H1 (cell line): ENCODE measurements around the gene MBD4. TPM values are rescaled to one million over a fixed set of nuclear protein-coding genes. Genes with fewer than 3 reads are reported as not detected.

ENCODE experiments used
- CTCF ChIA-PET: fragments of 300-600 bp; sonication (Branson Sonifier 250); formaldehyde crosslinking; loops from one replicate; lab custom pipeline; 2021; ENCODE audit not compliant: partially characterized antibody; lab: Charles Lee
- POLR2A ChIA-PET: fragments of 300-600 bp; sonication (Branson Sonifier 250); formaldehyde crosslinking; loops from one replicate; lab custom pipeline; 2021; ENCODE audit warnings: inconsistent platforms; ENCODE audit not compliant: partially characterized antibody; lab: Charles Lee
- DNase-seq, 2 experiments: peaks; one replicate each; pipeline versions ENCODE4 v3.0.0 to v3.0.0-alpha.2; 2010 to 2022; ENCODE audit warnings: low spot score in 2 of 2, low read depth in 1 of 2, mixed read lengths in 1 of 2
- FAIRE-seq: peaks from 2 replicates; lab custom pipeline; 2011; peaks lifted over from hg19 to GRCh38; lab: Jason Lieb, UNC
- H2AFZ ChIP-seq: 2 replicates; pipeline ENCODE4 v1.8.1; 2012; ENCODE audit warnings: low read length, inconsistent platforms
- H2AK5ac ChIP-seq: 2 replicates; pipeline ENCODE4 v1.6.1; 2013; ENCODE audit warnings: low read depth, low read length
- H2BK120ac ChIP-seq: replicated peaks from 2 replicates; pipeline ENCODE3; 2013; ENCODE audit warnings: low read depth, low read length, inconsistent platforms
- H2BK12ac ChIP-seq: 2 replicates; pipeline ENCODE4 v1.6.1; 2013; ENCODE audit warnings: low read depth, low read length
- H2BK15ac ChIP-seq: 2 replicates; pipeline ENCODE4 v1.6.1; 2013; ENCODE audit warnings: low read length
- H2BK20ac ChIP-seq: 2 replicates; pipeline ENCODE4 v1.6.1; 2013; ENCODE audit warnings: low read length
- H2BK5ac ChIP-seq: 2 replicates; pipeline ENCODE4 v1.6.1; 2013; ENCODE audit warnings: low read depth, low read length
- H3K14ac ChIP-seq: 2 replicates; pipeline ENCODE4 v1.6.1; 2013; ENCODE audit warnings: inconsistent platforms; ENCODE audit not compliant: insufficient read length
- H3K18ac ChIP-seq: 2 replicates; pipeline ENCODE4 v1.6.1; 2013; ENCODE audit warnings: low read length; ENCODE audit errors: extremely low read depth
- H3K23ac ChIP-seq: 2 replicates; pipeline ENCODE4 v1.6.1; 2013; ENCODE audit warnings: inconsistent platforms; ENCODE audit not compliant: insufficient read length
- H3K23me2 ChIP-seq: 2 replicates; pipeline ENCODE4 v1.6.1; 2013; ENCODE audit warnings: low read depth, low read length
- H3K27ac ChIP-seq: 2 replicates; pipeline ENCODE4 v1.6.1; 2011; ENCODE audit warnings: low read depth, low read length, inconsistent platforms
- H3K27me3 ChIP-seq, 4 experiments: replicated peaks in 1 of 4; 1 replicate in 1 of 4; 2 replicates in 3 of 4; pipeline versions ENCODE4 v1.6.1 to v1.8.1; 2011 to 2013; ENCODE audit warnings: low read length in 3 of 4, mild to moderate bottlenecking in 3 of 4, inconsistent platforms in 2 of 4, mixed read lengths in 2 of 4, moderate library complexity in 1 of 4; ENCODE audit not compliant: control insufficient read depth in 3 of 4, insufficient read depth in 3 of 4; ENCODE audit errors: extremely low read depth in 1 of 4
- H3K36me3 ChIP-seq, 4 experiments: 2 replicates each; pipeline versions ENCODE4 v1.6.1 to v1.8.1; 2011 to 2013; ENCODE audit warnings: mild to moderate bottlenecking in 4 of 4, low read length in 3 of 4, moderate library complexity in 2 of 4, control low read depth in 1 of 4, inconsistent platforms in 1 of 4; ENCODE audit not compliant: insufficient read depth in 4 of 4, control insufficient read depth in 2 of 4
- H3K4ac ChIP-seq: replicated peaks from 2 replicates; pipeline ENCODE3; 2013; ENCODE audit warnings: low read length, low read depth, mixed read lengths, inconsistent platforms; ENCODE audit not compliant: insufficient read length
- H3K4me1 ChIP-seq, 4 experiments: replicated peaks in 1 of 4; 1 replicate in 1 of 4; 2 replicates in 3 of 4; pipeline versions ENCODE4 v1.6.1 to v1.8.1; 2011 to 2013; ENCODE audit warnings: low read length in 3 of 4, inconsistent platforms in 2 of 4, mixed read lengths in 1 of 4; ENCODE audit not compliant: insufficient read depth in 4 of 4, control insufficient read depth in 3 of 4
- H3K4me2 ChIP-seq, 2 experiments: 2 replicates each; pipeline versions ENCODE4 v1.6.1 to v1.8.1; 2011 to 2013; ENCODE audit warnings: low read depth in 2 of 2, low read length in 2 of 2, control low read depth in 1 of 2, inconsistent platforms in 1 of 2, mild to moderate bottlenecking in 1 of 2; ENCODE audit not compliant: insufficient read depth in 1 of 2
- H3K4me3 ChIP-seq, 4 experiments: fragments of 200-600, 300-600 bp in 1 of 4; sonication (generic), shearing (Covaris generic), sonication (Bioruptor Twin) in 1 of 4; 2 replicates each; pipeline versions ENCODE4 v1.5.1 to v1.8.1; 2011 to 2016; ENCODE audit warnings: low read length in 4 of 4, low read depth in 3 of 4, control low read depth in 2 of 4, inconsistent platforms in 2 of 4, mild to moderate bottlenecking in 2 of 4, mixed read lengths in 1 of 4, moderate library complexity in 1 of 4; ENCODE audit not compliant: insufficient read depth in 2 of 4; ENCODE audit errors: extremely low read depth in 1 of 4
- H3K56ac ChIP-seq: replicated peaks from 2 replicates; pipeline ENCODE3; 2013; ENCODE audit warnings: low read depth, mild to moderate bottlenecking, mixed read lengths, low read length, inconsistent platforms; ENCODE audit not compliant: insufficient read length
- H3K79me1 ChIP-seq: 2 replicates; pipeline ENCODE4 v1.6.1; 2013; ENCODE audit warnings: low read depth, low read length, control low read depth
- H3K79me2 ChIP-seq, 2 experiments: 2 replicates each; pipeline versions ENCODE4 v1.6.1 to v1.8.1; 2012 to 2013; ENCODE audit warnings: low read length in 2 of 2, mild to moderate bottlenecking in 2 of 2, inconsistent platforms in 1 of 2; ENCODE audit not compliant: insufficient read depth in 2 of 2, control insufficient read depth in 1 of 2
- H3K9ac ChIP-seq, 4 experiments: replicated peaks in 1 of 4; 1 replicate in 1 of 4; 2 replicates in 3 of 4; pipeline versions ENCODE4 v1.6.1 to v1.8.1; 2011 to 2013; ENCODE audit warnings: low read depth in 3 of 4, low read length in 3 of 4, control low read depth in 2 of 4, mild to moderate bottlenecking in 2 of 4, moderate library complexity in 2 of 4, inconsistent platforms in 1 of 4; ENCODE audit errors: extremely low read depth in 1 of 4
- H3K9me3 ChIP-seq, 2 experiments: 2 replicates each; pipeline versions ENCODE4 v1.6.1 to v1.8.1; 2012 to 2013; ENCODE audit warnings: mild to moderate bottlenecking in 2 of 2, moderate library complexity in 2 of 2, control low read depth in 1 of 2, inconsistent platforms in 1 of 2, low read depth in 1 of 2, low read length in 1 of 2, mixed read lengths in 1 of 2; ENCODE audit not compliant: insufficient read depth in 2 of 2
- H4K20me1 ChIP-seq, 2 experiments: replicated peaks in 1 of 2; 2 replicates each; pipeline versions ENCODE3 to v1.8.1; 2011 to 2013; ENCODE audit warnings: inconsistent platforms in 2 of 2, low read length in 2 of 2, mild to moderate bottlenecking in 1 of 2; ENCODE audit not compliant: insufficient read depth in 2 of 2, control insufficient read depth in 1 of 2
- H4K5ac ChIP-seq: 2 replicates; pipeline ENCODE4 v1.6.1; 2013; ENCODE audit warnings: low read length, low read depth, mixed read lengths, inconsistent platforms; ENCODE audit not compliant: insufficient read length
- H4K8ac ChIP-seq: 2 replicates; pipeline ENCODE4 v1.8.0; 2013; ENCODE audit warnings: mild to moderate bottlenecking, moderate library complexity, low read length, inconsistent platforms; ENCODE audit not compliant: insufficient read depth; ENCODE audit errors: extremely low read depth
- H4K91ac ChIP-seq: replicated peaks from 2 replicates; pipeline ENCODE3; 2013; ENCODE audit warnings: low read length, mixed read lengths, inconsistent platforms; ENCODE audit not compliant: insufficient read length
- BCL11A ChIP-seq, 2 experiments: IDR thresholded peaks; one replicate each; pipeline ENCODE4 v1.6.1; 2011; ENCODE audit warnings: low read depth in 2 of 2, low read length in 2 of 2, mild to moderate bottlenecking in 2 of 2
- CBX5 ChIP-seq: fragments of 300-800, 300-1000 bp; sonication (generic); IDR thresholded peaks from 2 replicates; pipeline ENCODE4 v1.7.1; 2016; ENCODE audit warnings: antibody characterized with exemption, low read length, low read depth
- CBX8 ChIP-seq: fragments of 300-800, 300-1000 bp; sonication (generic); IDR thresholded peaks from 2 replicates; pipeline ENCODE4 v1.7.1; 2016; ENCODE audit warnings: low read depth, low read length, borderline replicate concordance
- CEBPB ChIP-seq: IDR thresholded peaks from 2 replicates; pipeline ENCODE4 v1.6.1; 2012; ENCODE audit warnings: low read depth, low read length
- EZH2 ChIP-seq: fragments of 200-600 bp; sonication (generic); IDR thresholded peaks from 2 replicates; pipeline ENCODE4 v1.7.1; 2012; ENCODE audit warnings: low read depth, mild to moderate bottlenecking, moderate library complexity, low read length, inconsistent platforms; ENCODE audit not compliant: severe bottlenecking
- KDM1A ChIP-seq: fragments of 200-600, 300-600 bp; sonication (generic); IDR thresholded peaks from 2 replicates; pipeline ENCODE4 v1.7.1; 2016; ENCODE audit warnings: mild to moderate bottlenecking, low read length, borderline replicate concordance
- RXRA ChIP-seq: IDR thresholded peaks from 2 replicates; pipeline ENCODE4 v1.6.1; 2011; ENCODE audit warnings: low read depth, mild to moderate bottlenecking, low read length, moderate library complexity; ENCODE audit not compliant: insufficient read depth
- SP1 ChIP-seq: IDR thresholded peaks from 2 replicates; pipeline ENCODE4 v1.6.1; 2011; ENCODE audit warnings: low read depth, low read length
- SP2 ChIP-seq: IDR thresholded peaks from 2 replicates; pipeline ENCODE4 v1.6.1; 2012; ENCODE audit warnings: mild to moderate bottlenecking, low read length, inconsistent platforms
- SRF ChIP-seq: IDR thresholded peaks from 2 replicates; pipeline ENCODE4 v1.6.1; 2011; ENCODE audit warnings: mild to moderate bottlenecking, low read depth, low read length, moderate library complexity
- TCF12 ChIP-seq: IDR thresholded peaks from 2 replicates; pipeline ENCODE4 v1.6.1; 2011; ENCODE audit warnings: low read depth, mild to moderate bottlenecking, low read length
- WGBS, 2 experiments: shearing (Covaris generic) in 1 of 2; methylation state at CpG; one replicate each; pipeline versions ENCODE4 v1.1.6 to v1.1.7; 2013 to 2015; ENCODE audit warnings: low lambda C conversion rate in 2 of 2, mixed read lengths in 2 of 2, inconsistent platforms in 1 of 2, low coverage in 1 of 2, missing lambda C conversion rate in 1 of 2; ENCODE audit not compliant: insufficient replicate concordance in 2 of 2, insufficient coverage in 1 of 2, insufficient read length in 1 of 2; ENCODE audit errors: extremely low coverage in 1 of 2, missing lambda C conversion rate in 1 of 2; 5-methylcytosine and 5-hydroxymethylcytosine counted together
- polyA plus RNA-seq, 7 experiments: library from polyadenylated mRNA; depleted of rRNA in 3 of 7; stranded (reverse) in 5 of 7; unstranded in 2 of 7; fragments of >200 nt in 5 of 7; fragments of 200-250 nt in 2 of 7; gene quantifications; 1 replicate in 5 of 7; 2 replicates in 1 of 7; 4 replicates in 1 of 7; pipeline versions ENCODE4 v1.2.1 to v1.2.3, GENCODE V29; 2011 to 2013; ENCODE audit warnings: missing spikeins in 2 of 7, mixed read lengths in 2 of 7
- total RNA-seq: library from RNA; stranded (reverse); fragmentation: NEBNext Ultra II Directional; extraction: Animal tissue kit (Norgen Biotek cat#: 25700); gene quantifications from 2 replicates; pipeline ENCODE4 v1.2.1, GENCODE V29; 2021
- TF ChIP-seq, protein P1 (sequence below), 3 experiments: IDR thresholded peaks; 1 replicate in 2 of 3; 2 replicates in 1 of 3; pipeline versions ENCODE4 v1.5.1 to v1.6.1; 2011; ENCODE audit warnings: low read length in 3 of 3, mild to moderate bottlenecking in 3 of 3, inconsistent platforms in 2 of 3, low read depth in 1 of 3, moderate library complexity in 1 of 3; ENCODE audit not compliant: insufficient read depth in 1 of 3; ENCODE audit errors: control extremely low read depth in 1 of 3

Gene MBD4
- total and polyA plus RNA-seq, 2 of the 8 experiments (the other 6 are each of a cell fraction or from before 2014, with no cell fraction given) = 11.2 to 35.8 TPM

GRCh38 chr3:129483870-129484269, 44.1 kb upstream of the MBD4 start:
- DNase-seq = no peak
- H3K4ac ChIP-seq = no peak overlapping the region
- no peak overlapping the region for H2BK15ac ChIP-seq
- no peak overlapping the region for H2BK5ac ChIP-seq
- no peak overlapping the region for H4K91ac ChIP-seq
- 0 out of 2 replicates have a peak overlapping the region, but pooled peaks have one; percentile 13 for H3K27ac ChIP-seq
- FAIRE-seq = no peak
- H3K23ac ChIP-seq = no peak overlapping the region
- ChIA-PET CTCF (interaction anchor here (0.9 to 3.8 kb wide), 7 partner anchors 9 to 101 kb away, joined by 3 to 17 read pairs (median 7); partner anchors contain the start of gene EFCAB12), POLR2A (interaction anchor here (0.6 kb wide), 1 partner anchor 24 kb away, joined by 3 read pairs; no protein-coding TSS in a partner anchor)
- H3K9me3 ChIP-seq = no peaks in the 10 kb centered on the region
- no peak overlapping the region for H2BK120ac ChIP-seq
- no peak overlapping the region for H3K4me3 ChIP-seq
- no peak overlapping the region for H2BK20ac ChIP-seq
- H3K56ac ChIP-seq = no peak overlapping the region
- 88% methylated on average over 8 of the region's 8 CpGs; no CpG with 5 or more reads in 1 of the 2 experiments for WGBS, 2 experiments
- H3K18ac ChIP-seq = no peak overlapping the region
- H3K36me3 ChIP-seq = peaks cover 0 to 6% (median 4%) of the 10 kb centered on the region in 4 experiments; a peak in 4 of 8 replicates
- no peak overlapping the region for H2AFZ ChIP-seq
- H3K4me1 ChIP-seq = peaks cover 2 to 12% (median 8%) of the 10 kb centered on the region in 4 experiments; a peak in 6 of 7 replicates
- no peak overlapping the region for H4K5ac ChIP-seq
- H3K27me3 ChIP-seq = no peaks in the 10 kb centered on the region
- no peak overlapping the region for H2BK12ac ChIP-seq
- H3K23me2 ChIP-seq = no peaks in the 10 kb centered on the region; the same call in 1 of the 2 replicates
- no peak overlapping the region for H4K8ac ChIP-seq
- H2AK5ac ChIP-seq = no peak overlapping the region
- H3K79me2 ChIP-seq = no peaks in the 10 kb centered on the region
- no peak overlapping the region for H3K9ac ChIP-seq
- no peaks in the 10 kb centered on the region for H3K79me1 ChIP-seq
- no peaks in the 10 kb centered on the region for H4K20me1 ChIP-seq
- no peak overlapping the region for H3K4me2 ChIP-seq
- no peak overlapping the region for H3K14ac ChIP-seq
- TF ChIP-seq RXRA (no peak), KDM1A (no peak), SRF (no peak), EZH2 (no peak), CBX5 (no peak), CEBPB (no peak), TCF12 (no peak), SP2 (no peak), CBX8 (no peak), BCL11A (IDR thresholded peaks at IDR 0.05; ENCODE audit: low read depth in 2 of 2, low read length in 2 of 2) (no peak), SP1 (no peak)
- TF ChIP-seq, protein P1, sequence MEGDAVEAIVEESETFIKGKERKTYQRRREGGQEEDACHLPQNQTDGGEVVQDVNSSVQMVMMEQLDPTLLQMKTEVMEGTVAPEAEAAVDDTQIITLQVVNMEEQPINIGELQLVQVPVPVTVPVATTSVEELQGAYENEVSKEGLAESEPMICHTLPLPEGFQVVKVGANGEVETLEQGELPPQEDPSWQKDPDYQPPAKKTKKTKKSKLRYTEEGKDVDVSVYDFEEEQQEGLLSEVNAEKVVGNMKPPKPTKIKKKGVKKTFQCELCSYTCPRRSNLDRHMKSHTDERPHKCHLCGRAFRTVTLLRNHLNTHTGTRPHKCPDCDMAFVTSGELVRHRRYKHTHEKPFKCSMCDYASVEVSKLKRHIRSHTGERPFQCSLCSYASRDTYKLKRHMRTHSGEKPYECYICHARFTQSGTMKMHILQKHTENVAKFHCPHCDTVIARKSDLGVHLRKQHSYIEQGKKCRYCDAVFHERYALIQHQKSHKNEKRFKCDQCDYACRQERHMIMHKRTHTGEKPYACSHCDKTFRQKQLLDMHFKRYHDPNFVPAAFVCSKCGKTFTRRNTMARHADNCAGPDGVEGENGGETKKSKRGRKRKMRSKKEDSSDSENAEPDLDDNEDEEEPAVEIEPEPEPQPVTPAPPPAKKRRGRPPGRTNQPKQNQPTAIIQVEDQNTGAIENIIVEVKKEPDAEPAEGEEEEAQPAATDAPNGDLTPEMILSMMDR (IDR thresholded peaks at IDR 0.05; ENCODE audit: control extremely low read depth in 1 of 3, insufficient read depth in 1 of 3, low read depth in 1 of 3, low read length in 3 of 3) = no peak
